LHCN-M2 (cell line): Measurements from ENCODE around the gene ANK3. TPM values are rescaled to one million over a fixed set of nuclear protein-coding genes. Genes with fewer than 3 reads are reported as not detected.
A peak's percentile ranks its signal among the peaks of the same experiment; 100 is the strongest.

Source experiments
- DNase-seq: peaks from one replicate; pipeline ENCODE4 v3.0.0-alpha.2; 2012; ENCODE audit warnings: low read depth
- total RNA-seq: library from RNA; depleted of rRNA; stranded (reverse); fragments of >200 nt; gene quantifications from 2 replicates; pipeline ENCODE4 v1.2.3, GENCODE V29; 2014

Gene ANK3
- total RNA-seq, 1 experiment from 2014 or later: 4.5 TPM

- peak; percentile 64 for DNase-seq
Observed at GRCh38 chr10:60414111-60414510, 24.4 kb upstream of the ANK3 start.

DNA sequence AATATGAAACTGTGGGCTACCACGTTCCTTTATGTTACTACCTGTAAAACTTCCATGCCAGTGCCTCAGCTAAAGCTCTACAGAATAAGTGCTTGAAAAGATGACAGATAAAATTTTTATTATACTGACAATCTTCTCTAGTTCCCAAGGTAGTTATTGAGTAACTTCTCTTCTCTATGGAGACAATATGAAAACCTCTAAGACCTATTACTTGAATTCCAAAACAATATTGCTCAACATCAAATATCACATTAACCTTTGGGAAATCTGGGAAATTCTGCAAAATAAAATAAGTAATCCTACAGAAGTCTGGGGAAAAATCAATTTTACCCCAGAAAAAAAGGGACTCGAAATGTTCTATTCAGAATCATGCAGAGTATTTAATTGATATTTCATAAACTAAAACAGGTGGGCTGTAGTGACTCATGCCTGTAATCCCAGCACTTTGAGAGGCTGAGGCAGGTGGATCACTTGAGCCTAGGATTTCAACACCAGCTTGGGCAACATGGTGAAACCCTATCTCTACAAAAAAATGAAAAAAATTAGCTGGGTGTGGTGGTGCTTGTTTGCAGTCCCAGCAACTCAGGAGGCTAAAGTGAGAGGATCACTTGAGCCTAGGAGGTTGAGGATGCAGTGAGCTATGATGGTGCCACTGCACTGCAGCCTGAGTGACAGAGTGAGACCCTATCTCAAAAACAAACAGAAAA is 23.8 kb upstream of the ANK3 start:
- peak; percentile 94 for DNase-seq

- DNase-seq: peak; percentile 31
Observed at GRCh38 chr10:60410970-60411369, 21.3 kb upstream of the ANK3 start.

DNA sequence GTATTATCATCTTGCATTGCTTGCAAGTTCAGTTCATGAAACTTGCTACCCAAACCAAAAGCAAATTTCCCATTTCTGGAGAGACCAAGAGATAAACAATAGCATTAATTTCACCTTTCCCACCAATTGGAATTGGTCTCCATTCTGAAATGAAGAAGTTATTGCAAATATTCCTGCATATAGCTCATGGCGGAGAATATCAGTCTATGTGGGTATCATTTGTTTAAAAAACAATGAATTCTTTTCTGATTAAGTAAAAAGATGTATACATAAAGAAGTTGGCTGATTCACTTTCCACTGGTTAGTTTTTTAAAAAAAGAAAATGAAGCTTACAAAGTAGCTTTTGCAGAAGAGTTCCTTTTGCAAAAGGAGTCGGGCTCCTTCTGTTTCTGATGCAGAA is 19.5 kb upstream of the ANK3 start:
- DNase-seq: no peak

DNA sequence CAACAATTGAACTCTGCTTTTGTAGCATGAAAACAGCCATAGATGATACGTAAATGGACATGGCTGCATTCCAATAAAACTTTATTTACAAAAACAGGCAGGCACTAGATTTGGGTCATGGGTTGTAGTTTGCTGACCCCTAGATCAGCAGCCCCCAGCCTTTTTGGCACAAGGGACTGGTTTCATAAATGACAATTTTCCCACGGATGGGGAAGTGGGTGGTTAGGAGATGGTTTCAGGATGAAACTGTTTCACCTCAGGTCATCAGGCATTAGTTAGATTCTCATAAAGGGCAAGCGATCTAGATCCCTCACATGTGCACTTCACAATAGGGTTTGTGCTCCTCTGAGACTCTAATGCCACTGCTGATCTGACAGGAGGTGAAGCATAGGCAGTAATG is 16.5 kb upstream of the ANK3 start:
- DNase-seq: no peak

DNA sequence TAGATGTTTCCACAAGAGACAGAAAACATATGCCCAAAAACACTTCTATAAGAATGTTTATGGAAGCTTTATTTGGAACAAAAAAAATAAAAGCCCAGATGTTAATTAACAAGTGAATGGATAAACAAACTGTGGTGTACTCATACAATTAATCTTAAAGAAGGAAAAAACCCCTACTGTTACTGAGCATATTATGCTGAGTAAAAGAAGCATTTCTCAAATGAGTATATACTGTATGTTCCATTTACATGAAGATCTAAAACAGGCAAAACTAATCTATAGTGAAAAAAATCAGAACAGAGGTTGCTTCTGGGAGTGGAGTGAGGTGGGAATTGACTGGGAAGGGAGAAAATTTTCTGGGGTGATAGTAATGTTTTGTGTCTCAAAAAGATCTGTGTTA is 15.5 kb upstream of the ANK3 start:
- DNase-seq: no peak

GRCh38 chr10:60403168-60403873 is 13.6 kb upstream of the ANK3 start:
- no peak for DNase-seq

DNA sequence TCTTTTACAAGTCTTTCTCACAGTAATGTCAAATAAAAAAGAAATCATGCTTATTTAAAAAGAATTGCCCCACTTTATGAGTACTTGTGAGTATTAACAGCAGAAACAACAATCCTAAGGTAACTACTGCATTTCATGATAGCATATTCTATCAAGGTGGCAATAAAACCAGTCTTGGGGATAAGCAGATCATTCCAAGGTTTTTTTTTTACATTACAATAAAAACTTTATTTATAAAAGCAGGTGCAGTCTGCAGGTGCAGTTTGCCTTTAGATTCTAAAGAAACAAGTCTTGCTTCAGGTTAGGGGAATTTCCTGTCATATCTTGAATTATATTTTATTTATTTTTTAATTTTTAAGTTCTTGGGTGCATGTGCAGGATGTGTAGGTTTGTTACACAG is 10.7 kb upstream of the ANK3 start:
- no peak for DNase-seq

DNA sequence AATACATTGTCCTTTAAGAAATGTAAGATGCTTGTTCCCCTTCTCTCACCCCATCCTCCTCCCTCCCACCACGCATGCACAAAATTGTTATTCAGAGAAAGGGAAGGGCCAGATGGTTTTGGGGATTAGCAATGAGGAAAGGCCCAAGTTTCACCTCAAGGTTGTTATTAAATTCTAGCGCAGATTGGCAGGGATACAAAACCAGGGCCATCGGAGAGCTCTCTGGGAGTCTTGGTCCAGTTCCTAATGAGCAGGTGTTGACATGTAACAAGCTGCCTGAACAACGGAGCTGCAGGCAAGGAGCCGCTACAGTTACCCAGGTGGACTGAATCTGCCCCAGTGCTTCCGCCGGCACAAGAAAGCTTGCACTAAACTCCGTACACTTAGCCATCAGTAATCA is 9.7 kb upstream of the ANK3 start:
- no peak for DNase-seq

DNA sequence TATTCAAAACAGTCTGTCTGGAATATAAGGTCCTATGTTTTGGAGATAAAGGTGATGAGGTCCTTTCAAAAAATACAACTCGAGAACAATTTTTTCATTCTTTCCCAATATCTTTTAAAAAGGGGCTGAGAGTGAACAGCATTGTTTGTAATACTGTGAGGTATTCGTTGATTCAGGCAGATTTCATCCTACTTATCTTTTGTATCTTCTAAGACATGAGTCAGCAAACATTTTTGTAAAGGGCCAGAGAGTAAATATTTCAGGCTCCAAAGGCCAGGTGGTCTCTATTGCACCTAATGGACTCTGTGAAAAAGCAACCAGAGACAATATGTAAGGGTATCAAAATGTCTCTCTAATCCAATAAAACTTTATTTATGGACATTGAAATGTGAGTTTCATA is 8.1 kb upstream of the ANK3 start:
- DNase-seq: no peak

DNA sequence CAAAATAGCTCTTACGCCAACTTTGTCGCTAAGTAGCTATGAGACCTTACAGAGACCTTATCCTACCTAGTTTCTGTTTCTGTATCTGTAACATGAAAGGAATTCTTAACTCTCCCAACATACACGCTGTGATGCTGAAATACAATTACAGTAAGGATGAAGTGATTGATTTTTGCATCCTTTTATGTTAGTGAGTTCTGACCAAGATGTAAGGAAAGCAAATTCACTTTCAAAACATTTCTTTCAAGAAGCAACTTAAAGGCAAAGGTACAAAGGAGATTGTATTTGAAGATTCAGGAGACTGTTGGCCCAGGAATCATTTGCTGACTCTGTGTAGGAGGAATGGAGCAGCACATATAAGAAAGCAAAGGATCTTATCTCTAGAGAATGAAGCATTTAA is 7.1 kb upstream of the ANK3 start:
- no peak for DNase-seq

- no peak for DNase-seq
Observed at GRCh38 chr10:60395711-60396110, 6.0 kb upstream of the ANK3 start.

GRCh38 chr10:60394446-60394845 is 4.8 kb upstream of the ANK3 start:
- peak; percentile 63 for DNase-seq

- DNase-seq: peak; percentile 25
Observed at GRCh38 chr10:60390224-60390626, 550 bp upstream of the ANK3 start.

GRCh38 chr10:60388709-60389301 is 870 bp downstream of the ANK3 start:
- DNase-seq: no peak

DNA sequence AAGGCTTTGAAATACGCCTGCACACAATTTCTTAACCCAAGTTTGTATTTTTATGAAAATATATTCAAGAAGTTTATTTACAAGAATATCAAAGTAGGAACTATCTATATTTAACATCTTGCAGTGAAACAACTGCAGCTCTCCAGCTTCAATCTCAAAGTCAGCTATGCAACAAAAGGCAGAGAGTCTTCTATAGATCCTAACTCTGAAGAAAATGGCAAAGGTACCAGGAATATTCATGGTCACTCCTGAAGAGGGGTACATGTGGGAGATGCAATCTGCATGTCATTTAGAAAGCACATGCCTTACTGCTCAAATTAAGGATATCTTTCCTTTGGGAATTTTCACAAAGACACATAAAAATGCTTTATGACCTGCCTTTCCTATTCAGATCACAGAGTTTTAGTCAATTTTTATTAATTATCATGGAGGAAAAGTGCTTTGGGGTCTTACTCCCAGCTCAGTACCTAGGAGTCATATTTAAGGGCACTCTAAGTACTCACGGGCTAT is 1.5 kb downstream of the ANK3 start:
- no peak for DNase-seq

DNA sequence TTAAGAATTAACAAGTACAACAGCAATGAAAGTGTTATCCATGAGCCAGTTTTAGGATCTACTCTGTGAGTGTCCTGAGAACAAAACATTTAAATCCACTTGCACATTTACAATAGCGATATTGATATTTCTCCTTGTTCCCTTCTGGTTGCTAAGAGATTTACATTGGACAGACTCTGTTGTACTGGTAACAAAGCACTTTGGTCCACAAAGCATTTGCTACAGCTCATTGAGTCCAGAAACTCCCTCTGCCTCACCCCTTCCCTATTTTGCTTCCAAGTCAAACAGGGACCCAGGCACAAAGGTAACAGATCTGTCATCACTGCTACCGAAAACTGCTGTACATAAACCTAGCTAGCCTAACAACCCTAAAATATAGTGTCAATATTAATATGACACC is 2.1 kb downstream of the ANK3 start:
- DNase-seq: no peak

DNA sequence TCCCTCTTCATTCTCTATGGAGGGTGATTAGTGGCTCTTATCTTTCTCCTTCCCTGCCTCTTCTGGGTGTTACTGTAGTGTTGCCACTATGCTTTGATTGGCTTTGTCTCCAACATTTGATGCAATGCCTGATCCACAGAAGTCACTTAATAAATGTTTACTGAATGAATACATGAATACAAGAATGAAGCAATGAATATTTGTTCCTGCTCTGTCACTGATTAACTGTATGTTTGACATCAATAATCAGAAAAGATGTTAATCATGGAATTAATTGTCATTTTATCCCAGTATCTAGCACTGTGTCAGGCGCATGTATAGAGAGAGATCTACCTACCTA is 4.3 kb downstream of the ANK3 start:
- DNase-seq: no peak

- DNase-seq: peak; percentile 97
Observed at GRCh38 chr10:60384708-60385398, 4.8 kb downstream of the ANK3 start.

- DNase-seq: peak; percentile 23
Observed at GRCh38 chr10:60384011-60384410, 5.7 kb downstream of the ANK3 start.

DNA sequence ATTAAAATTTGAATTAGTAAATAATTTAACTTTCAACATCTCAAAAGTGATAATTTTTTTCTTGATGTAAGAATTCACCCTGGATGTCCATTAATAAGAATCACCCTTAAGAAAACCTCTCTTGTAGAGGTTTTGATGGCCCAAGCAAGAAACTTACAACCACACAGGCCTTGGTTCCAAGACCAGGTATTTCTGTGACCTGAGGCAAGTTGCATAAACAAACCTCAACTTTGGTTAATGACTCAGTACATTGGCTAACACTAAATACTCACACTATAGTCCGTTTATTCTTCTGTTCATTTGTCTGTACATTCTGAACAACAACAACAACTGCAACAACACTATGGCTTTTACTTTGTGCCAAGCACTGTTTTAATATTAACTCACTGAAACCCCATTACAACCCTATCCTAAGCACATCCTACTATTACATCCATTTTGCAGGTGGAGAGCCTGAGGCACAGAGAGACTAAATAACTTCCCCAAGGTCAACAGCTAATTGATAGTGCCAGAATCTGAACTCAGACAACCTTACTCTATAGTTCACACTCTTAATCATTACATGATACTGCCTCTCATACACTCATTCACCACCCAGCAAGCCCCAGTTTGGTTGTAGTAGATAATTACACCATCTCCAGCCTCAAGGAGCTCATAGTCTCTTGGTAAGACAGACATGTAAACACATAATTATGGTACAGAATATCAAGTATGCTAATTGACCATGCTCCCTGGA is 6.6 kb downstream of the ANK3 start:
- DNase-seq: peak; percentile 63

GRCh38 chr10:60380781-60381180 is 8.9 kb downstream of the ANK3 start:
- no peak for DNase-seq
